ENCODE data around the gene PAMR1.
A peak's percentile ranks its signal among the peaks of the same experiment; 100 is the strongest.

PAMR1 gene

GRCh38 chr11:35403765-35404387 is 121.5 kb downstream of the PAMR1 start:
- Histone ChIP-seq H3K36me3 (ENCODE audit: insufficient read depth, insufficient read length, low read length) (no peaks in the 10 kb centered on the region), H3K27me3 (ENCODE audit: insufficient read depth, insufficient read length) (no peaks in the 10 kb centered on the region), H3K4me1 (ENCODE audit: insufficient read depth, insufficient read length) (no peaks in the 10 kb centered on the region), H3K9ac (ENCODE audit: insufficient read length, low read depth) (no peak overlapping the region), H3K4me3 (ENCODE audit: insufficient read length, low read depth) (no peak overlapping the region), H3K9me3 (ENCODE audit: insufficient read depth, low read length) (no peaks in the 10 kb centered on the region)
- TF ChIP-seq SUZ12 (IDR thresholded peaks at IDR 0.05; ENCODE audit: extremely low read depth, insufficient read depth, insufficient read length) (no peak), YY1 (IDR thresholded peaks at IDR 0.05; ENCODE audit: insufficient read depth, insufficient read length) (no peak), ZNF274 (IDR thresholded peaks at IDR 0.05; ENCODE audit: low read depth, low read length) (no peak)
- no peak for DNase-seq (ENCODE audit: low read depth, low spot score)

DNA sequence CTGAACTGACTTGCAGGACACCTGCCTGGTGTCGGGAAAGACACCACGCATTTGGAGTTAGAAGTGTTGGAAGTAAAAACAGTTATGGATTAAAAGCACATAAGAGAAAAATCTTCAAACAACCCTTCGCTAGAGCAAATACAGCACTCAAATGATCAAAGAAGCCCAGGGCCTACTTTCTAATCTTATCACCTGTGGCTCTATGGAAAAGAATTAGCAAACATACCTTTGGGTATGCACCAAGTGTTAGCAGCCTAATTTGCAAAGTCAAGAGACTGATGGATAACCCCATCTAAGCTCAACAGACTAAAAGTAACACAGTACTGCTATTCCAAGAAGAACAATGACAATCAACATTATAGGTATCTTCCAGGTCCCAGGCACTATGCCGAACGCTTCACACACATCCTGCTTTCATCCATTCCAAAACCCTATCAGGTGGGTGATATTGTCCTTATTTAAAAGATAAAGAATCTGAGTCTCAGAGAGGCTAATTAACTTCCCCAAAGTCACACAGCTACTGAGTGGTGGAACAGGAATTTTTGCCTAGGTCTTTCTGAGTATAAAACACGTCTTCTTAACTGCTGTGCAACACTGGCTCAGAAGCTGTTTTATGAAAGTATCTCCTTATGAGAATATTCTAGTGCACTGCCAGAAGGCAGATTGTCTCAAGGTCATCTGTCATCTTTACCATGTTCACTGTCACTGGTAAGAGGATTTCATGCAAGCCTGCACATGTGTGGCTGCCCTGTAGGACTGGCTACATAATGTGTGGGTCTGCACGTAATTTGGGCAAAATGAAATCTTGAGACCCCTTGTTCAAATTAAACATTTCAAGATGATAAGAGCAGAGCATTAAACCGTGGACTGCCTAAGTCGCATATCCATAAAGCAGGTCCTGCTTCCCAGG is 122.4 kb downstream of the PAMR1 start:
- no peak overlapping the region for H3K4me3 ChIP-seq (ENCODE audit: insufficient read length, low read depth)
- H3K9ac ChIP-seq (ENCODE audit: insufficient read length, low read depth): no peak overlapping the region
- H3K36me3 ChIP-seq (ENCODE audit: insufficient read depth, insufficient read length, low read length): no peaks in the 10 kb centered on the region
- no peaks in the 10 kb centered on the region for H3K27me3 ChIP-seq (ENCODE audit: insufficient read depth, insufficient read length)
- TF ChIP-seq YY1 (IDR thresholded peaks at IDR 0.05; ENCODE audit: insufficient read depth, insufficient read length) (no peak), ZNF274 (IDR thresholded peaks at IDR 0.05; ENCODE audit: low read depth, low read length) (no peak), SUZ12 (IDR thresholded peaks at IDR 0.05; ENCODE audit: extremely low read depth, insufficient read depth, insufficient read length) (no peak)
- no peak for DNase-seq (ENCODE audit: low read depth, low spot score)
- no peaks in the 10 kb centered on the region for H3K4me1 ChIP-seq (ENCODE audit: insufficient read depth, insufficient read length)
- no peaks in the 10 kb centered on the region for H3K9me3 ChIP-seq (ENCODE audit: insufficient read depth, low read length)

DNA sequence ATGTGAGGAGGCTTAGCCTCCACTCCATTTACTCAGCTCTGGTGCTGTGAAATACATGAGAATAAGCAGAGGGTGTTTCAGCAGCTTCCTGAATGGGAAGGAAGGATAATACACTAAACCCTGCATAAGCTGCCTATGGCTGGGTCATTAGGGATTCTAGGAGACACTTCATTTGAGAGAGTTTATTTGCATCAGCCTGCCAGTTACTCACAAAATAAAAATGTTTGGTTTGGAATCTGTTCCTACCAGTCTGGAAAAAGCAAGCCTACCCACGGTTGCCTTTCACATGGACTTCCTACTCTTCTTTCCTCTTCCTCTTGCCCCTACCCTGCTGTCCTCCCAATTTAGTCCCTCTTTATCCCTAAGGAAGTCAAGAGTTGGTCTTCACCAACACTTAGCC is 126.5 kb downstream of the PAMR1 start:
- Histone ChIP-seq H3K9ac (ENCODE audit: insufficient read length, low read depth) (no peak overlapping the region), H3K4me3 (ENCODE audit: insufficient read length, low read depth) (no peak overlapping the region), H3K9me3 (ENCODE audit: insufficient read depth, low read length) (no peaks in the 10 kb centered on the region), H3K27me3 (ENCODE audit: insufficient read depth, insufficient read length) (no peaks in the 10 kb centered on the region), H3K4me1 (ENCODE audit: insufficient read depth, insufficient read length) (no peaks in the 10 kb centered on the region), H3K36me3 (ENCODE audit: insufficient read depth, insufficient read length, low read length) (no peaks in the 10 kb centered on the region)
- no peak for TF ChIP-seq ZNF274 (IDR thresholded peaks at IDR 0.05; ENCODE audit: low read depth, low read length)
- no peak for TF ChIP-seq YY1 (IDR thresholded peaks at IDR 0.05; ENCODE audit: insufficient read depth, insufficient read length)
- TF ChIP-seq SUZ12 (IDR thresholded peaks at IDR 0.05; ENCODE audit: extremely low read depth, insufficient read depth, insufficient read length): no peak
- no peak for DNase-seq (ENCODE audit: low read depth, low spot score)

- Histone ChIP-seq H3K36me3 (ENCODE audit: insufficient read depth, insufficient read length, low read length) (no peaks in the 10 kb centered on the region), H3K9me3 (ENCODE audit: insufficient read depth, low read length) (no peaks in the 10 kb centered on the region), H3K4me3 (ENCODE audit: insufficient read length, low read depth) (no peak overlapping the region), H3K9ac (ENCODE audit: insufficient read length, low read depth) (no peak overlapping the region), H3K27me3 (ENCODE audit: insufficient read depth, insufficient read length) (no peaks in the 10 kb centered on the region), H3K4me1 (ENCODE audit: insufficient read depth, insufficient read length) (no peaks in the 10 kb centered on the region)
- DNase-seq (ENCODE audit: low read depth, low spot score): no peak
- no peak for TF ChIP-seq ZNF274 (IDR thresholded peaks at IDR 0.05; ENCODE audit: low read depth, low read length)
- no peak for TF ChIP-seq YY1 (IDR thresholded peaks at IDR 0.05; ENCODE audit: insufficient read depth, insufficient read length)
- TF ChIP-seq SUZ12 (IDR thresholded peaks at IDR 0.05; ENCODE audit: extremely low read depth, insufficient read depth, insufficient read length): no peak
Observed at GRCh38 chr11:35394941-35395340, 130.5 kb downstream of the PAMR1 start.

DNA sequence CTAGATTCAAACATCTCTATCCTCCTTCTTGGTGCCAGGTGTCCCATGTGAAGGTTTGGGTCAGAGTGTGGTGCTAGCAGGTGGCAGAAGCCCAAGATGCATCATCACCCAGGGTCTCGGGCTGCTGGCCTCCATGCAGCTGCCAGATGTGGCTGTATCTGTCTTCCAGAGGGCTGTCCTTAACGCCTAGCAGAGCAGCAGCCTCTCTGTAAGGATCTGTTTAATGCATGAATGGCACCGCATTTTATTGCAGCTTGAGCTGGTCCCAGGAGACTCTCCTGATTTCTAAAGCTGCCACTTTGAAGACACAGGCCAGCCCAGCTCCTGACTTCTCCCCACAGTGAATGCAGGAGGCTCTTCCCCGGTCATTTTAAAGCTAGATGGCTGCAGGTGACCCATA is 132.3 kb downstream of the PAMR1 start:
- no peak for DNase-seq (ENCODE audit: low read depth, low spot score)
- no peak overlapping the region for H3K9ac ChIP-seq (ENCODE audit: insufficient read length, low read depth)

DNA sequence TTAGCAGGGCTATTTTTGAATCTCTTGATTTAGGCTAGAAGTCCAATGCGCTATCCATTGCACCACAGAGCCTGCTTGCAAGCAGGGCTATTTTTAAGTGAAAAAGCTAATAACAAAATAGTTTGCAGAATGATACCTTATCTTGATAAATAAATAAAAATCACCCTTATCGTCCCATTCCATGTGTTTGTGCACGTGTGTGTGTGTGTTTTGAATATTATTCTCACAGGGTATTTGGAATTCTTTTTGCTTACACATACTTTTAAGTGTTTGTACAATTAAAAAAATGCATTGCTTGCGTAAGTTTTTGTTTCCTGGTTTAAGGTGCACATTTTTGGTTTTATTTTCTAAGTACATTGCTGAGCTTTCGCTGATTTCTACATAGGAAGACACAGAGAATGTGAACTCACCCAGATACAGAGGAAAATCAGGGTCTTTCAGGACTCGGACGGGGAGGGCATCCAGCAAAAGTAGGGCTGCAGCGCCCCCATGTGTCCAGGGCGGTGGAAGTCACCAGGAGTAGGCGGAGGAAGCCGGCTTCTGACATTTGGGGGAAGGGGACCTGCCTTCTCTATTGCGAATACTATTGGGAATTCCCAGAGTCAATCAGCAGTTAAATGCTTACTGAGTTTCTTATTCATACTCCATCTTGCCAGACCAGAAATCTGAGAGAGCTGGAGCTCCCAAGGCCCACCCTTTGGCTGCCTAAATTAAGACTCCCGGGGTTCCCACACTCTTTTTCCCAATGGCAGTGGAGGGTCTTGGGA is 133.3 kb downstream of the PAMR1 start:
- Histone ChIP-seq H3K9ac (ENCODE audit: insufficient read length, low read depth) (no peak overlapping the region), H3K27me3 (ENCODE audit: insufficient read depth, insufficient read length) (no peaks in the 10 kb centered on the region), H3K9me3 (ENCODE audit: insufficient read depth, low read length) (no peaks in the 10 kb centered on the region), H3K36me3 (ENCODE audit: insufficient read depth, insufficient read length, low read length) (no peaks in the 10 kb centered on the region), H3K4me1 (ENCODE audit: insufficient read depth, insufficient read length) (no peaks in the 10 kb centered on the region), H3K4me3 (ENCODE audit: insufficient read length, low read depth) (no peak overlapping the region)
- TF ChIP-seq ZNF274 (IDR thresholded peaks at IDR 0.05; ENCODE audit: low read depth, low read length) (no peak), YY1 (IDR thresholded peaks at IDR 0.05; ENCODE audit: insufficient read depth, insufficient read length) (no peak), SUZ12 (IDR thresholded peaks at IDR 0.05; ENCODE audit: extremely low read depth, insufficient read depth, insufficient read length) (no peak)
- DNase-seq (ENCODE audit: low read depth, low spot score): peak; percentile 56

More for the DNA sequence above, 132.3 kb downstream of the PAMR1 start:
- Histone ChIP-seq H3K9me3 (ENCODE audit: insufficient read depth, low read length) (no peaks in the 10 kb centered on the region), H3K4me3 (ENCODE audit: insufficient read length, low read depth) (no peak overlapping the region), H3K36me3 (ENCODE audit: insufficient read depth, insufficient read length, low read length) (no peaks in the 10 kb centered on the region), H3K4me1 (ENCODE audit: insufficient read depth, insufficient read length) (no peaks in the 10 kb centered on the region), H3K27me3 (ENCODE audit: insufficient read depth, insufficient read length) (no peaks in the 10 kb centered on the region)
- TF ChIP-seq ZNF274 (IDR thresholded peaks at IDR 0.05; ENCODE audit: low read depth, low read length) (no peak), SUZ12 (IDR thresholded peaks at IDR 0.05; ENCODE audit: extremely low read depth, insufficient read depth, insufficient read length) (no peak), YY1 (IDR thresholded peaks at IDR 0.05; ENCODE audit: insufficient read depth, insufficient read length) (no peak)

All from NT2/D1 (cell line).